ENCODE results near the gene UTP3. TPM values are rescaled to one million over a fixed set of nuclear protein-coding genes. Genes with fewer than 3 reads are reported as not detected.
A peak's percentile ranks its signal among the peaks of the same experiment; 100 is the strongest.
"Not testable (repeated sequence)": the region's sequence is repeated elsewhere in the genome, so short reads cannot be mapped to it uniquely, and the experiment has no call there.

The UTP3 gene
- total and polyA plus RNA-seq, 2 experiments from 2014 or later = 13.9 to 16.2 TPM

DNA sequence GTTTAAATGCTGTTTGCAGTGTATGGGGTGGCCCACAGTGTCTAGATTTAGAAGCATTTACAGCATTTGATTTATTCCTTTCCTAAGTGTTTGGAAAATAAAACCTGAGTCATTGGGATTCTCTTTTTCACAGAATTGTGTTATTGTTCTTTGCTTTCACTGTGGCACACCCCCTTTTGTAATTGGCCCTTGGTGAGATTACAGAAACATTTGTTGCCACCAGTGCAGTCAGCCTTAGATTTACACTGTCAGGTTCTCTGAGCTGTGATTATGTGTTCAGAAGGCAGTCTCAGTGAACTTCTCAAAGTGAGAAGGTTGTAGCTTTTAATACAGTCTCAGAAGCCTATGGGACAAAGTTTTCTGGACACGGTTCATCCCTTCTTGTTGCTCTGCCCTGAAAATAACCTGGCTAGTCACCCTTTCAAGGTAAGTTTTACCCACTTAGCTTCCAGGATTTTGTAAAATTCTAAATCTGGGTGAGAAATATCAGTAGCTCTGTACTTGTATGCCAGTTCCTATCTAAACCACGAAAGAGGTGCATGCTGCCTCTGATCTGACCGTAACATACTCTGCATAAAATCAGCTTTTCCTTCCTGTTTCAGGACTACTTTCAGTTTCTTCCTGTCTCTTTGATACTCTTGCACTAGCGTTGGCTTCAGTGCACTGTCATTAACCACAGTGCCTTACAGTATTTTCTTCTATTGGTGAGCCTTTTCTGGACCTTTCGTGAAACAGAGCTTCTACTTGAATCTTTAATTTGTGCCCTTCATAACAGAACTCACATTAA is 46.0 kb downstream of the UTP3 start:
- peak overlapping the region; percentile 67 for H2AFZ ChIP-seq

DNA sequence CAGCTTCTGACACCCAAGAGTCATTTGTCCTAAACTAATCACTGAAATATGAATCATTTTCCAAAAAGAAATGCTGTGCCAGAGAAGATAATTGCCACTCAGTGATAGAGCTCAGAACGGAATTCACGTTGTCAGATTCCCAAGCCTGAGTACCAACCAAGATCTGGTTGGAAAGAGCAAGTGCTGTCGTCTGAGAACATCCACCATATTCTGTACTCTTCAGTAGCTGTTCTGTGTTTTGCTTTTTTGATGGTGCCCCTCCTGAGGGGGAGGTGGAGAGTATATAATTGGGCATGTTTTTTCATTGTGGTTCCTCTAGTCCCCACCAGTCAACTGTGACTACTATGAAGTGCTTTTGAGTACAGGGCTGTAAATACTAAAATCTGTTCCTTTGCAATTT is 46.6 kb downstream of the UTP3 start:
- H3K9me3 ChIP-seq (ENCODE audit: low read depth) = no peaks in the 10 kb centered on the region
- no peak for DNase-seq (ENCODE audit: low spot score)
- H3K4me2 ChIP-seq = peak overlapping the region; percentile 79
- no peaks in the 10 kb centered on the region for H4K20me1 ChIP-seq (ENCODE audit: insufficient read depth, poor library complexity, severe bottlenecking)
- peak overlapping the region; percentile 24 for H3K4me3 ChIP-seq
- H2AFZ ChIP-seq = peak overlapping the region; percentile 67
- H3K4me1 ChIP-seq (ENCODE audit: insufficient read depth) = peaks cover 1% of the 10 kb centered on the region
- H3K36me3 ChIP-seq (replicated peaks; ENCODE audit: insufficient read depth, low read depth) = no peaks in the 10 kb centered on the region
- whole genome bisulfite sequencing (ENCODE audit: low lambda C conversion rate, missing lambda C conversion rate) = 72% methylated on average over 3 of the region's 3 CpGs
- peak overlapping the region; percentile 83 for H3K27ac ChIP-seq
- no peaks in the 10 kb centered on the region for H3K9me2 ChIP-seq (replicated peaks; ENCODE audit: insufficient read depth)
- TF ChIP-seq EZH2 (IDR thresholded peaks at IDR 0.05; ENCODE audit: borderline replicate concordance) (no peak), EZH2phosphoT487 (IDR thresholded peaks at IDR 0.05; ENCODE audit: low read depth, severe bottlenecking, unreplicated experiment) (no peak), CTCF (IDR thresholded peaks at IDR 0.05; ENCODE audit: poor library complexity) (no peak)
- H3K27me3 ChIP-seq = no peaks in the 10 kb centered on the region
- peaks cover 66% of the 10 kb centered on the region for H3K79me2 ChIP-seq

More for the DNA sequence above, 46.0 kb downstream of the UTP3 start:
- Histone ChIP-seq H3K79me2 (peaks cover 66% of the 10 kb centered on the region), H3K27me3 (no peaks in the 10 kb centered on the region), H3K27ac (peak overlapping the region; percentile 83), H3K36me3 (replicated peaks; ENCODE audit: insufficient read depth, low read depth) (no peaks in the 10 kb centered on the region), H3K4me3 (peak overlapping the region; percentile 24), H4K20me1 (ENCODE audit: insufficient read depth, poor library complexity, severe bottlenecking) (no peaks in the 10 kb centered on the region), H3K9me3 (ENCODE audit: low read depth) (no peaks in the 10 kb centered on the region), H3K4me2 (peak overlapping the region; percentile 79), H3K9me2 (replicated peaks; ENCODE audit: insufficient read depth) (no peaks in the 10 kb centered on the region), H3K4me1 (ENCODE audit: insufficient read depth) (no peaks in the 10 kb centered on the region)
- WGBS (ENCODE audit: low lambda C conversion rate, missing lambda C conversion rate) = 54% methylated on average over 5 of the region's 5 CpGs
- TF ChIP-seq CTCF (IDR thresholded peaks at IDR 0.05; ENCODE audit: poor library complexity) (no peak), EZH2 (IDR thresholded peaks at IDR 0.05; ENCODE audit: borderline replicate concordance) (no peak), EZH2phosphoT487 (IDR thresholded peaks at IDR 0.05; ENCODE audit: low read depth, severe bottlenecking, unreplicated experiment) (no peak)
- no peak for DNase-seq (ENCODE audit: low spot score)

DNA sequence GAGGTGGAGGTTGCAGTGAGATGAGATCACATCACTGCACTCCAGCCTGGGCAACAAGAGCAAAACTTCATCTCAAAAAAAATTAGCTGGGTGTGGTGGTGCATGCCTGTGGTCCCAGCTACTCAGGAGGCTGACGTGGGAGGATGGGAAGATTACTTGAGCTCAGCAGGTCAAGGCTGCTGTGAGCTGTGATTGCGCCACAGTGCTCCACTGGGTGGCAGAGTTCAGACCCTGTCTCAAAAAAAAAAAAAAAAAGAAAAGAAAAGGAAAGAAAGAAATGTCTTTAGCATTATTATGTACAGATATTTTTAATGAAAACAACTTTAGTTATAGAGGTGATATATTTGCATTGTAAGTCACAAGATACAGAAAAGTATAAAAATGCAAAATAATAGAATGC is 47.6 kb downstream of the UTP3 start:
- WGBS (ENCODE audit: low lambda C conversion rate, missing lambda C conversion rate) = 77% methylated on average over 2 of the region's 2 CpGs
- H3K4me3 ChIP-seq; H2AFZ ChIP-seq; H3K9me2 ChIP-seq (replicated peaks; ENCODE audit: insufficient read depth); H3K9me3 ChIP-seq (ENCODE audit: low read depth); H3K4me2 ChIP-seq; H4K20me1 ChIP-seq (ENCODE audit: insufficient read depth, poor library complexity, severe bottlenecking); H3K27ac ChIP-seq; H3K27me3 ChIP-seq; H3K4me1 ChIP-seq (ENCODE audit: insufficient read depth); H3K36me3 ChIP-seq (replicated peaks; ENCODE audit: insufficient read depth, low read depth): not testable (repeated sequence)
- peak; percentile 38 for DNase-seq (ENCODE audit: low spot score)
- peaks cover 67% of the 10 kb centered on the region for H3K79me2 ChIP-seq
- peak; percentile 32 for TF ChIP-seq CTCF (IDR thresholded peaks at IDR 0.05; ENCODE audit: poor library complexity)

All from hepatocyte (in vitro differentiated cells).